K562 (cell line): Measurements from ENCODE around the gene RASIP1. TPM values are rescaled to one million over a fixed set of nuclear protein-coding genes. Genes with fewer than 3 reads are reported as not detected.

ENCODE experiments used
- ATF2 ChIP-seq: sonication (generic); formaldehyde crosslinking; IDR thresholded peaks from 2 replicates; pipeline ENCODE4 v1.8.1; 2022; ENCODE audit warnings: missing genetic modification reagents
- ATF4 ChIP-seq: fragments of 450-650 bp; formaldehyde crosslinking; IDR thresholded peaks from 2 replicates; pipeline ENCODE4 v1.4.0; 2022; ENCODE audit warnings: mild to moderate bottlenecking, moderate library complexity
- BDP1 ChIP-seq: IDR thresholded peaks from 3 replicates; pipeline ENCODE4 v1.6.1; 2011; ENCODE audit not compliant: insufficient read length, insufficient read depth
- CTCF ChIP-seq, 3 experiments: IDR thresholded peaks in 2 of 3; conservative IDR thresholded peaks in 1 of 3; 2 replicates each; pipeline ENCODE4 v1.5.1; 2011 to 2012; ENCODE audit warnings: low read length in 3 of 3, mild to moderate bottlenecking in 3 of 3, control low read depth in 2 of 3, improper control_type of control experiment in 1 of 3, inconsistent platforms in 1 of 3, low read depth in 1 of 3, mixed read lengths in 1 of 3, moderate library complexity in 1 of 3; ENCODE audit not compliant: insufficient read depth in 2 of 3
- HDAC8 ChIP-seq: fragments of 450-650 bp; IDR thresholded peaks from 2 replicates; pipeline ENCODE4 v1.6.1; 2016; ENCODE audit warnings: mild to moderate bottlenecking, missing genetic modification characterization, moderate library complexity, missing compliant biosample characterization
- MTA1 ChIP-seq: fragments of 450-650 bp; IDR thresholded peaks from 2 replicates; pipeline ENCODE4 v1.6.1; 2017; ENCODE audit warnings: borderline replicate concordance
- NFRKB ChIP-seq: fragments of 450-650 bp; IDR thresholded peaks from 2 replicates; pipeline ENCODE4 v1.6.1; 2016; ENCODE audit warnings: low read depth
- NR2F6 ChIP-seq: fragments of 450-650 bp; formaldehyde crosslinking; IDR thresholded peaks from 2 replicates; pipeline ENCODE4 v1.4.0; 2020; ENCODE audit warnings: mild to moderate bottlenecking
- POU5F1 ChIP-seq: fragments of 150-350 bp; IDR thresholded peaks from 2 replicates; pipeline ENCODE4 v1.6.1; 2014; ENCODE audit warnings: borderline replicate concordance, low read length, low read depth, mild to moderate bottlenecking; ENCODE audit not compliant: partially characterized antibody
- SAFB2 ChIP-seq: fragments of 200-400 bp; formaldehyde crosslinking; IDR thresholded peaks from 2 replicates; pipeline ENCODE4 v1.6.1; 2018; ENCODE audit warnings: borderline replicate concordance, low read length, low read depth, moderate library complexity; ENCODE audit not compliant: severe bottlenecking
- ZNF274 ChIP-seq: IDR thresholded peaks from 2 replicates; pipeline ENCODE4 v1.6.1; 2011; ENCODE audit warnings: low read depth, mild to moderate bottlenecking, low read length, moderate library complexity, borderline replicate concordance
- ZNF318 ChIP-seq, 2 experiments: fragments of 450-650 bp; IDR thresholded peaks; 2 replicates each; pipeline ENCODE4 v1.6.1; 2016; ENCODE audit warnings: mild to moderate bottlenecking in 2 of 2, borderline replicate concordance in 1 of 2, low read depth in 1 of 2, moderate library complexity in 1 of 2
- ZNF445 ChIP-seq: fragments of 250-450 bp; sonication (Bioruptor Pico); IDR thresholded peaks from 2 replicates; pipeline ENCODE4 v1.4.0; 2020; ENCODE audit warnings: low read depth, mild to moderate bottlenecking, moderate library complexity
- ZNF764 ChIP-seq: fragments of 250-450 bp; sonication (Bioruptor Pico); IDR thresholded peaks from 2 replicates; pipeline ENCODE4 v1.4.0; 2020; ENCODE audit warnings: low read depth, mild to moderate bottlenecking, moderate library complexity
- polyA plus RNA-seq, 8 experiments: library from polyadenylated mRNA; depleted of rRNA in 4 of 8; stranded (reverse) in 5 of 8; unstranded in 3 of 8; fragments of >200 nt; fragmentation: Nextera tagmentation in 2 of 8; fragmentation: Illumina TruSeq in 1 of 8; extraction: Ambion mirVana in 2 of 8; extraction: Trizol in 1 of 8; gene quantifications; 2 replicates each; pipeline versions ENCODE4 v1.2.1 to v1.2.3, GENCODE V29; 2011 to 2014; ENCODE audit warnings: inconsistent platforms in 1 of 8, missing spikeins in 1 of 8
- total RNA-seq, 7 experiments: library from RNA; depleted of rRNA in 6 of 7; stranded (reverse); fragments of >200 nt in 6 of 7; fragmentation: Illumina TruSeq in 2 of 7; extraction: Trizol in 2 of 7; gene quantifications; 2 replicates each; pipeline versions ENCODE4 v1.2.1 to v1.2.3, GENCODE V29; 2011 to 2021; ENCODE audit warnings: low replicate concordance in 1 of 7

RASIP1 gene
- total and polyA plus RNA-seq, 9 of the 15 experiments (the other 6 are each of a cell fraction or from before 2014, with no cell fraction given): 0.20 to 4.7 (median 1.5) TPM

- TF ChIP-seq ZNF318 (IDR thresholded peaks at IDR 0.05; ENCODE audit: borderline replicate concordance in 1 of 2, low read depth in 1 of 2) (0 out of 4 replicates have a peak, but pooled peaks of 1 of the 2 experiments have one; percentile 31), ATF2 (CRISPR knock-in tag) (no peak), SAFB2 (no peak), BDP1 (no peak), ZNF274 (no peak), ZNF445 (CRISPR knock-in tag) (no peak), POU5F1 (no peak), HDAC8 (tag) (no peak), MTA1 (no peak), CTCF (IDR thresholded peaks at IDR 0.05 in 2 of 3, conservative IDR thresholded peaks at IDR 0.05 in 1 of 3; ENCODE audit: insufficient read depth in 2 of 3, low read depth in 1 of 3, low read length in 3 of 3) (no peak), ZNF764 (CRISPR knock-in tag) (no peak), ATF4 (no peak), NR2F6 (CRISPR knock-in tag) (no peak), NFRKB (no peak)
These were observed 59.3 kb downstream of the RASIP1 start (continued) for GRCh38 chr19:48681127-48681470.
